Caco-2 (cell line): Measurements from ENCODE around the gene CLEC3B. TPM values are rescaled to one million over a fixed set of nuclear protein-coding genes. Genes with fewer than 3 reads are reported as not detected.

Experiments used
- BruUV-seq: library from RNA; stranded (reverse); fragments of 400-500 nt; replicated peaks from 2 replicates; lab custom pipeline; 2021; lab: Mats Ljungman, UMichigan
- CTCF ChIA-PET: fragments of 300-600 bp; sonication (Branson Sonifier 250); formaldehyde crosslinking; loops from one replicate; lab custom pipeline; 2022; ENCODE audit warnings: antibody characterized with exemption; lab: Charles Lee
- POLR2A ChIA-PET: fragments of 300-600 bp; sonication (Branson Sonifier 250); formaldehyde crosslinking; loops from one replicate; lab custom pipeline; 2022; ENCODE audit warnings: antibody characterized with exemption; lab: Charles Lee
- DNase-seq, 2 experiments: peaks; one replicate each; pipeline versions ENCODE4 v3.0.0 to v3.0.0-alpha.2; 2020 to 2022
- H3K27me3 ChIP-seq: replicated peaks from 2 replicates; pipeline ENCODE4 v1.6.0; 2011; ENCODE audit warnings: low read length; ENCODE audit not compliant: control insufficient read depth, insufficient read depth
- H3K36me3 ChIP-seq: 2 replicates; pipeline ENCODE4 v1.5.1; 2011; ENCODE audit warnings: low read length; ENCODE audit not compliant: control insufficient read depth, insufficient read depth
- H3K4me1 ChIP-seq: fragments of 250-450 bp; sonication (Bioruptor Pico); 2 replicates; pipeline ENCODE4 v1.5.1; 2020; ENCODE audit warnings: mild to moderate bottlenecking
- H3K4me3 ChIP-seq: 2 replicates; pipeline ENCODE4 v1.5.1; 2011; ENCODE audit warnings: low read depth, mild to moderate bottlenecking, control low read depth, low read length
- H3K9me3 ChIP-seq: fragments of 250-450 bp; sonication (Bioruptor Pico); 2 replicates; pipeline ENCODE4 v1.5.1; 2020; ENCODE audit warnings: mild to moderate bottlenecking, moderate library complexity
- H3K27ac Mint-ChIP-seq: one replicate; pipeline ENCODE4 v1.8.0; 2022; ENCODE audit warnings: mixed read lengths; ENCODE audit not compliant: unreplicated experiment
- H3K27me3 Mint-ChIP-seq: one replicate; pipeline ENCODE4 v1.8.0; 2022; ENCODE audit warnings: mixed read lengths; ENCODE audit not compliant: insufficient read depth, unreplicated experiment
- H3K36me3 Mint-ChIP-seq: one replicate; pipeline ENCODE4 v1.8.0; 2022; ENCODE audit warnings: mild to moderate bottlenecking, mixed read lengths; ENCODE audit not compliant: insufficient read depth, unreplicated experiment
- H3K4me1 Mint-ChIP-seq: one replicate; pipeline ENCODE4 v1.8.0; 2022; ENCODE audit warnings: low read depth, mixed read lengths; ENCODE audit not compliant: unreplicated experiment
- H3K4me3 Mint-ChIP-seq: one replicate; pipeline ENCODE4 v1.8.0; 2022; ENCODE audit warnings: mild to moderate bottlenecking, moderate library complexity, mixed read lengths; ENCODE audit not compliant: unreplicated experiment
- H3K9me3 Mint-ChIP-seq: one replicate; pipeline ENCODE4 v1.8.0; 2022; ENCODE audit warnings: mixed read lengths; ENCODE audit not compliant: unreplicated experiment
- CTCF ChIP-seq, 2 experiments: fragments of 200-600 bp in 1 of 2; IDR thresholded peaks; 1 replicate in 1 of 2; 2 replicates in 1 of 2; pipeline versions ENCODE4 v1.5.1 to v1.8.0; 2011 to 2022; ENCODE audit warnings: antibody characterized with exemption in 1 of 2, control low read depth in 1 of 2, inconsistent platforms in 1 of 2, low read depth in 1 of 2, low read length in 1 of 2, mild to moderate bottlenecking in 1 of 2, moderate library complexity in 1 of 2; ENCODE audit not compliant: insufficient read depth in 1 of 2, severe bottlenecking in 1 of 2, unreplicated experiment in 1 of 2
- intact Hi-C: fragments of 100-400 bp; cut with micrococcal nuclease; formaldehyde crosslinking; loops from one replicate; pipeline ENCODE4 v1.10.0; 2022; ENCODE audit not compliant: unreplicated experiment
- total RNA-seq: library from RNA; stranded (reverse); gene quantifications from 2 replicates; pipeline ENCODE4 v1.2.3, GENCODE V29; 2022

The CLEC3B gene
- total RNA-seq, 1 experiment from 2014 or later: 1.1 TPM

GRCh38 chr3:45020534-45020933 is 5.6 kb upstream of the CLEC3B start:
- no peaks in the 10 kb centered on the region for H3K36me3 ChIP-seq
- POLR2A ChIA-PET: no interaction called here
- intact Hi-C loops: no loop called here
- no TSS peak for BruUV-seq
- no peak for DNase-seq
- H3K4me1 ChIP-seq: peaks cover under 1% of the 10 kb centered on the region; the same call in 1 of the 2 replicates
- H3K27me3 Mint-ChIP-seq: no peaks in the 10 kb centered on the region
- no peak overlapping the region for H3K4me3 ChIP-seq
- CTCF ChIA-PET: interaction anchor here (1.0 kb wide), 1 partner anchor 9 kb away, joined by 3 read pairs; no protein-coding TSS in a partner anchor
- no peaks in the 10 kb centered on the region for H3K36me3 Mint-ChIP-seq
- no peak overlapping the region for H3K27ac Mint-ChIP-seq
- no peak for TF ChIP-seq CTCF (IDR thresholded peaks at IDR 0.05; ENCODE audit: insufficient read depth in 1 of 2, low read depth in 1 of 2, low read length in 1 of 2, severe bottlenecking in 1 of 2, unreplicated experiment in 1 of 2)
- H3K9me3 ChIP-seq: no peaks in the 10 kb centered on the region
- no peaks in the 10 kb centered on the region for H3K27me3 ChIP-seq
- no peak overlapping the region for H3K4me3 Mint-ChIP-seq
- H3K9me3 Mint-ChIP-seq: no peaks in the 10 kb centered on the region
- H3K4me1 Mint-ChIP-seq: peaks cover 6% of the 10 kb centered on the region

DNA sequence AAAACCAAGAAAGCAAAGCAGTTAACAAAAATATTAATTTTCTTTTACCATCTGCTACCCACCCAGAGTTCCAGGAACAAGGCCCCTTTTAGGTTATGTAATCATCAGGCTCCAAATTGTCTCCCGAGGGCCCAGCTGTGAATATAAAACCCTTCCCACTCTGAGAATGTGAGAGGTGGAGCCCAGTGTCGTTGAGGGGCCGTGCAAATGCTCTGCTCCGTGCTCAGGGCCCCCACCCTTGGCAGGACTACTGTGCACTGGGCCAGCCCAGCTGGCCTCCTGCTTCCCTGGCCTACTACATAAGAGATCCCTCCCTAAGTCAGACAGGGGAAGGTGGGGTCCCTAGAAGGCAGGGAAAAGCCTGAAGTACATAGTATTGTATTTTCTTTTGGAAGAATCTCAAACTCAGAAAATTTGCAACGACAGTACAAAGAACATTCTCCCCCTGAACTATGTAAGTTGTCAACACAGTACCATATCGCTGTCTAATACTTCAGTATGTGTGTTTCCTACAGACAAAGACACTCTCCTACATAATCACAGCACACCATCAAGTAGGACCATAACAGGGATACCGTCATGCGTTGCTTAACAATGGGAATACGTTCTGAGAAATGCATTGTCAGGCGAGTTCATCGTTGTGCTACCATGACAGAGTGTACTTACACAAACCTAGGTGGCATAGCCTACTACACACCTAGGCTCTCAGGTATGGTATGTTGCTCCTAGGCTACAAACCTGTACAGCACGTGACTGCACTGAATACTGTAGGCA is 4.4 kb upstream of the CLEC3B start:
- Mint-ChIP-seq H3K4me1 (peaks cover 6% of the 10 kb centered on the region), H3K36me3 (no peaks in the 10 kb centered on the region), H3K9me3 (no peaks in the 10 kb centered on the region), H3K27me3 (no peaks in the 10 kb centered on the region), H3K27ac (no peak overlapping the region), H3K4me3 (no peak overlapping the region)
- H3K4me1 ChIP-seq: no peaks in the 10 kb centered on the region
- ChIA-PET CTCF (no interaction called here), POLR2A (no interaction called here)
- DNase-seq: no peak
- no TSS peak for BruUV-seq
- no peaks in the 10 kb centered on the region for H3K36me3 ChIP-seq
- H3K9me3 ChIP-seq: no peaks in the 10 kb centered on the region
- intact Hi-C loops: no loop called here
- no peak for TF ChIP-seq CTCF (IDR thresholded peaks at IDR 0.05; ENCODE audit: insufficient read depth in 1 of 2, low read depth in 1 of 2, low read length in 1 of 2, severe bottlenecking in 1 of 2, unreplicated experiment in 1 of 2)
- H3K4me3 ChIP-seq: no peak overlapping the region
- no peaks in the 10 kb centered on the region for H3K27me3 ChIP-seq

- Mint-ChIP-seq H3K27me3 (no peaks in the 10 kb centered on the region), H3K4me1 (peaks cover 6% of the 10 kb centered on the region), H3K4me3 (no peak overlapping the region), H3K9me3 (no peaks in the 10 kb centered on the region), H3K36me3 (no peaks in the 10 kb centered on the region), H3K27ac (no peak overlapping the region)
- no peak overlapping the region for H3K4me3 ChIP-seq
- POLR2A ChIA-PET: no interaction called here
- H3K36me3 ChIP-seq: no peaks in the 10 kb centered on the region
- DNase-seq: no peak
- no peaks in the 10 kb centered on the region for H3K27me3 ChIP-seq
- no TSS peak for BruUV-seq
- H3K4me1 ChIP-seq: no peaks in the 10 kb centered on the region
- CTCF ChIA-PET: no interaction called here
- no peak for TF ChIP-seq CTCF (IDR thresholded peaks at IDR 0.05; ENCODE audit: insufficient read depth in 1 of 2, low read depth in 1 of 2, low read length in 1 of 2, severe bottlenecking in 1 of 2, unreplicated experiment in 1 of 2)
- intact Hi-C loops: no loop called here
- no peaks in the 10 kb centered on the region for H3K9me3 ChIP-seq
Observed at GRCh38 chr3:45023675-45024074, 2.4 kb upstream of the CLEC3B start.
